ENCODE data around the gene PTBP1.
A peak's percentile ranks its signal among the peaks of the same experiment; 100 is the strongest.

The PTBP1 gene

DNA sequence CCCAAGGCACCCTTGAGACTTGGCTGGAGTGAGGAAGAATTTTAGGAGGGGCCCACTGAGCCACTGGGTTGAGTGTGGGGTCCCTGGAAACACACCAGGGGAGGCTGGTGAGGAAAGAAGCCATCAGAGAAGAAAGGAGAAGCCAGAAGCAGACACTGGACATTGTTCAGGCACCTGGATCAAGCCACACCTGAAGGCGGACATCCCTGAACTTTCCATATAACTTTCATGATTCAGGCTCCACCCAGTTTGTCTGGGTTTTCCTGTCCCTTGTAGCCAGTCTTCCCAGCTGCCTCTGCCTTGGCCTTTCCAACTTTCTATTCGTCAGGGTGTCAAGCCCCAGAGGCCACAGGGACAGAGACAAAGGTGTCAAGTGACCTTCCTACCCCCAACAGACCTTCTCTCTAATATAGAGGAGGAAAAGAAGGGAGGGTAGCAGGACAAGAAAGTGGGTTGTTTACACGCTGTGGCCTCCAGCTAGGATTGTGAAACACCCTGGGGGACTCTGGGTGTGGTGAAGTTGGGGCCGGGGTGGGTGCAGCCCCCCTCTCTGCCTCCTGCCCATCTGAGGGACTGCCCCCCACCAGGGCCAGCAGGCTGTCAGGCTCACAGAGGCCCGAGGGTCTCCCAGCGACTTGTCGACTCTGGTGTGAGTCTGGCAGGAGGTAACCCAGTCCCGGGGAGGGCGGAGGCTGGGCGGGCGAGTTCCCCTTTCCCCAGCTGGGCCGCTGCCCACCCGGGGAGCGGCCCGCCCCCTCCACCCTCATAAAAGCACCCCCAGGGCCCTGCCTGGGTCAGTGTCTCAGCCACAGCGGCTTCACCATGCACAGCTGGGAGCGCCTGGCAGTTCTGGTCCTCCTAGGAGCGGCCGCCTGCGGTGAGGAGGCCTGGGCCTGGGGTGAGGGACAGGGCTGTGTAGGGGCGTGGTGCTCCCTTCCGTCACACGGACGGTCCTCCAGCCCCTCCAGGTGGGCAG, 61.9 kb downstream of the PTBP1 start, which contains the start of gene CFD:
CFD (plus strand) TSS at position 797 of the 976 bp plus-strand sequence; CDS start at position 823, 26 bp downstream.
- ATAC-seq (replicated peaks) = no peak
- H3K36me3 Mint-ChIP-seq (ENCODE audit: insufficient read depth) = peaks cover 7% of the 10 kb centered on the region
- H3K27ac Mint-ChIP-seq = no peak within 1 kb of the TSS
- DNase-seq = no peak
- H3K4me3 Mint-ChIP-seq = peak within 1 kb of the TSS; percentile 44 to 45
- H3K4me1 Mint-ChIP-seq (ENCODE audit: low read depth in 2 of 2) = peaks cover 9 to 19% of the 10 kb centered on the region in 2 donors
- peaks cover 0 to 12% of the 10 kb centered on the region in 2 donors for H3K27me3 Mint-ChIP-seq
- no peaks in the 10 kb centered on the region for H3K9me3 Mint-ChIP-seq

- Mint-ChIP-seq H3K36me3 (ENCODE audit: insufficient read depth) (peaks cover 7% of the 10 kb centered on the region), H3K9me3 (no peaks in the 10 kb centered on the region), H3K27me3 (peaks cover 0 to 12% of the 10 kb centered on the region in 2 donors), H3K4me3 (peak overlapping the region; percentile 73 to 79), H3K27ac (no peak overlapping the region), H3K4me1 (ENCODE audit: low read depth in 2 of 2) (peaks cover 9 to 19% of the 10 kb centered on the region in 2 donors)
- DNase-seq (no peak), ATAC-seq (replicated peaks) (no peak)
These were observed 64.0 kb downstream of the PTBP1 start for GRCh38 chr19:861141-861755.

Data from effector memory CD8-positive, alpha-beta T cell (primary cell).